GM19324 (cell line): Measurements from ENCODE around the gene MRPL30.
"Not testable (repeated sequence)": the region's sequence is repeated elsewhere in the genome, so short reads cannot be mapped to it uniquely, and the experiment has no call there.

Experiments used
- ATAC-seq: cut with Tn5 transposase; IDR thresholded peaks from one replicate; pipeline ENCODE4 v1.9.1; 2021; ENCODE audit warnings: mild to moderate bottlenecking, moderate library complexity; ENCODE audit not compliant: unreplicated experiment, low FRiP score

The MRPL30 gene

GRCh38 chr2:99180755-99181623 is at the start of gene MRPL30, which contains the start of gene MITD1:
MRPL30 (plus strand) TSS chr2:99181184; CDS start chr2:99186204, 5,020 bp downstream.
MITD1 (minus strand) TSS chr2:99181058; CDS start chr2:99180981, 77 bp downstream.
- peak; percentile 91 for ATAC-seq

GRCh38 chr2:99135044-99135556 is 45.9 kb upstream of the MRPL30 start:
- not testable (repeated sequence) for ATAC-seq

GRCh38 chr2:99139003-99139402 is 42.0 kb upstream of the MRPL30 start:
- no peak for ATAC-seq

- no peak for ATAC-seq
Observed at GRCh38 chr2:99140056-99140859, 40.7 kb upstream of the MRPL30 start.

GRCh38 chr2:99140860-99141109 is 40.2 kb upstream of the MRPL30 start:
- ATAC-seq = peak; percentile 38

GRCh38 chr2:99141110-99142108 is 39.6 kb upstream of the MRPL30 start, which contains the start of gene C2orf15:
C2orf15 (plus strand) TSS chr2:99141707; CDS start chr2:99150559, 8,852 bp downstream.
- ATAC-seq = peak; percentile 93

- ATAC-seq = no peak
Observed at GRCh38 chr2:99150706-99151105, 30.3 kb upstream of the MRPL30 start.

GRCh38 chr2:99152199-99152895 is 28.6 kb upstream of the MRPL30 start:
- no peak for ATAC-seq

- ATAC-seq = no peak
Observed at GRCh38 chr2:99153921-99154604, 26.9 kb upstream of the MRPL30 start.

GRCh38 chr2:99154643-99155536 is 26.1 kb upstream of the MRPL30 start, which contains the start of the genes LIPT1 and TSGA10:
LIPT1 (plus strand) TSS chr2:99154967; CDS start chr2:99161958, 6,991 bp downstream.
TSGA10 (minus strand) TSS chr2:99154942; CDS start chr2:99109439, 45,503 bp downstream.
- peak; percentile 99 for ATAC-seq

GRCh38 chr2:99156891-99157290 is 24.1 kb upstream of the MRPL30 start:
- no peak for ATAC-seq

- ATAC-seq = no peak
Observed at GRCh38 chr2:99158599-99158998, 22.4 kb upstream of the MRPL30 start.

- ATAC-seq = no peak
Observed at GRCh38 chr2:99159594-99159993, 21.4 kb upstream of the MRPL30 start.

- no peak for ATAC-seq
Observed at GRCh38 chr2:99166218-99166617, 14.8 kb upstream of the MRPL30 start.

GRCh38 chr2:99169534-99169933 is 11.4 kb upstream of the MRPL30 start:
- no peak for ATAC-seq

- no peak for ATAC-seq
Observed at GRCh38 chr2:99171377-99172140, 9.4 kb upstream of the MRPL30 start.

GRCh38 chr2:99181624-99182000 is 628 bp downstream of the MRPL30 start:
- ATAC-seq = no peak
